ENCODE results near the gene ELOVL2. TPM values are rescaled to one million over a fixed set of nuclear protein-coding genes. Genes with fewer than 3 reads are reported as not detected.

ELOVL2 gene
- total RNA-seq, 1 donor from 2014 or later = 1.4 TPM

GRCh38 chr6:10981409-10981808, 62.7 kb downstream of the ELOVL2 start:
- H3K36me3 ChIP-seq = no peaks in the 10 kb centered on the region
- H3K4me1 ChIP-seq = no peaks in the 10 kb centered on the region
- no peak overlapping the region for H3K4me3 ChIP-seq
- H3K9me3 ChIP-seq (replicated peaks) = peaks cover 6% of the 10 kb centered on the region
- intact Hi-C loops (cut with micrococcal nuclease) = no loop called here
- no peak for DNase-seq
- TF ChIP-seq CTCF (IDR thresholded peaks at IDR 0.05; ENCODE audit: borderline replicate concordance) = no peak
- H3K27me3 ChIP-seq (ENCODE audit: low read depth) = peaks cover 3% of the 10 kb centered on the region
- H3K27ac ChIP-seq (replicated peaks) = no peak overlapping the region

DNA sequence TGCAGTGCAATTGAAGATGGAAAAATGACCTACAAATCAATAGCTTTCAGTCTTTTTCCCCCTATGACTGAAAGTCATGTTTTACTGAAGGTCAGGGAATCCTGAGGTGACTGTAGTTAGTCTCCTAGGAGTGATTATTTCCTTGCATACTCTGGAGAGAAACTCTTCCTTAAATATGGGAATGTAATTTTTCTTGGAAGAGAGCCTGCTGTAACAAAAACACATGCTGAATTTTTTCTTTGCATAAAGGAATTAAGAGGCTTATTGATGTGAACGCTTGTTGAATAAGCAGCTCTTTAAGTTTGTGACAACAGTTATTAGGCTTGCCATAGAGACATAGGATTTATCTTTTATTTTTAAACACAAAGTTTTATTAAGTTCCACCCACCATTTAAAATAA, 64.5 kb downstream of the ELOVL2 start:
- intact Hi-C loops (cut with micrococcal nuclease) = no loop called here
- no peak overlapping the region for H3K27ac ChIP-seq (replicated peaks)
- H3K9me3 ChIP-seq (replicated peaks) = no peaks in the 10 kb centered on the region
- H3K4me1 ChIP-seq = no peaks in the 10 kb centered on the region
- no peak overlapping the region for H3K4me3 ChIP-seq
- H3K36me3 ChIP-seq = no peaks in the 10 kb centered on the region
- H3K27me3 ChIP-seq (ENCODE audit: low read depth) = peaks cover 3% of the 10 kb centered on the region
- no peak for DNase-seq
- TF ChIP-seq CTCF (IDR thresholded peaks at IDR 0.05; ENCODE audit: borderline replicate concordance) = no peak

GRCh38 chr6:10977231-10977968, 66.7 kb downstream of the ELOVL2 start:
- intact Hi-C loops (cut with micrococcal nuclease) = no loop called here
- Histone ChIP-seq H3K27me3 (ENCODE audit: low read depth) (no peaks in the 10 kb centered on the region), H3K4me1 (no peaks in the 10 kb centered on the region), H3K36me3 (no peaks in the 10 kb centered on the region), H3K9me3 (replicated peaks) (no peaks in the 10 kb centered on the region), H3K27ac (replicated peaks) (no peak overlapping the region), H3K4me3 (no peak overlapping the region)
- no peak for DNase-seq
- TF ChIP-seq CTCF (IDR thresholded peaks at IDR 0.05; ENCODE audit: borderline replicate concordance) = no peak

- Histone ChIP-seq H3K4me1 (no peaks in the 10 kb centered on the region), H3K27me3 (ENCODE audit: low read depth) (no peaks in the 10 kb centered on the region), H3K36me3 (no peaks in the 10 kb centered on the region), H3K4me3 (no peak overlapping the region), H3K9me3 (replicated peaks) (no peaks in the 10 kb centered on the region), H3K27ac (replicated peaks) (no peak overlapping the region)
- intact Hi-C loops (cut with micrococcal nuclease) = no loop called here
- DNase-seq = no peak
- TF ChIP-seq CTCF (IDR thresholded peaks at IDR 0.05; ENCODE audit: borderline replicate concordance) = no peak
Measured at GRCh38 chr6:10976571-10976970, 67.5 kb downstream of the ELOVL2 start.

- Histone ChIP-seq H3K27ac (replicated peaks) (no peak overlapping the region), H3K9me3 (replicated peaks) (peaks cover 5% of the 10 kb centered on the region), H3K36me3 (no peaks in the 10 kb centered on the region), H3K27me3 (ENCODE audit: low read depth) (no peaks in the 10 kb centered on the region), H3K4me1 (no peaks in the 10 kb centered on the region), H3K4me3 (no peak overlapping the region)
- intact Hi-C loops (cut with micrococcal nuclease) = no loop called here
- no peak for TF ChIP-seq CTCF (IDR thresholded peaks at IDR 0.05; ENCODE audit: borderline replicate concordance)
- DNase-seq = no peak
Measured at GRCh38 chr6:10972196-10972595, 71.9 kb downstream of the ELOVL2 start.

Data from left ventricle myocardium inferior (tissue), 1 donor.